Neuronal stem cell (in vitro differentiated cells): ENCODE data around the gene SLC10A3.

Source experiments
- DNase-seq: peaks from one replicate; pipeline ENCODE4 v3.0.0-alpha.2; 2013; ENCODE audit warnings: low spot score
- H2AFZ ChIP-seq: one replicate; pipeline ENCODE4 v1.6.1; 2013; ENCODE audit warnings: mild to moderate bottlenecking, low read length, inconsistent platforms
- H2AK5ac ChIP-seq: 2 replicates; pipeline ENCODE4 v1.6.1; 2013; ENCODE audit warnings: low read depth, mild to moderate bottlenecking, inconsistent platforms, low read length, moderate library complexity, mixed read lengths
- H2BK120ac ChIP-seq: 2 replicates; pipeline ENCODE4 v1.6.1; 2013; ENCODE audit warnings: low read depth, mild to moderate bottlenecking, inconsistent platforms, low read length, moderate library complexity, mixed read lengths
- H2BK12ac ChIP-seq: one replicate; pipeline ENCODE4 v1.6.1; 2013; ENCODE audit warnings: low read length, inconsistent platforms
- H2BK15ac ChIP-seq: 2 replicates; pipeline ENCODE4 v1.6.1; 2013; ENCODE audit warnings: mild to moderate bottlenecking, low read length, inconsistent platforms, mixed read lengths
- H2BK5ac ChIP-seq: one replicate; pipeline ENCODE4 v1.6.1; 2013; ENCODE audit warnings: inconsistent platforms, mild to moderate bottlenecking, low read length, moderate library complexity
- H3K14ac ChIP-seq: one replicate; pipeline ENCODE4 v1.6.1; 2013; ENCODE audit warnings: low read length, inconsistent platforms
- H3K18ac ChIP-seq: 2 replicates; pipeline ENCODE4 v1.6.1; 2013; ENCODE audit warnings: low read length, inconsistent platforms
- H3K23ac ChIP-seq: 2 replicates; pipeline ENCODE4 v1.6.1; 2013; ENCODE audit warnings: low read depth, mild to moderate bottlenecking, mixed read lengths, low read length, inconsistent platforms; ENCODE audit not compliant: poor library complexity
- H3K27ac ChIP-seq: replicated peaks from 3 replicates; pipeline ENCODE4 v1.5.1; 2013; ENCODE audit warnings: low read length, inconsistent platforms
- H3K27me3 ChIP-seq, 3 experiments: 2 replicates each; pipeline ENCODE4 v1.6.1; 2013; ENCODE audit warnings: low read length in 3 of 3, mild to moderate bottlenecking in 2 of 3, inconsistent platforms in 1 of 3, low read depth in 1 of 3, mixed read lengths in 1 of 3, moderate library complexity in 1 of 3; ENCODE audit not compliant: control insufficient read depth in 3 of 3, insufficient read depth in 3 of 3
- H3K36me3 ChIP-seq, 2 donors: replicated peaks in 1 of 2; 2 replicates each; pipeline ENCODE4 v1.6.1; 2013; ENCODE audit warnings: low read length in 2 of 2; ENCODE audit not compliant: control insufficient read depth in 2 of 2, insufficient read depth in 2 of 2
- H3K4ac ChIP-seq: 2 replicates; pipeline ENCODE4 v1.6.1; 2013; ENCODE audit warnings: inconsistent platforms, mild to moderate bottlenecking, low read length, moderate library complexity
- H3K4me1 ChIP-seq, 2 donors: 1 replicate in 1 of 2; 2 replicates in 1 of 2; pipeline ENCODE4 v1.6.1; 2013; ENCODE audit warnings: low read length in 2 of 2, low read depth in 1 of 2; ENCODE audit not compliant: control insufficient read depth in 2 of 2, insufficient read depth in 1 of 2
- H3K4me2 ChIP-seq: one replicate; pipeline ENCODE4 v1.6.1; 2013; ENCODE audit warnings: mild to moderate bottlenecking, low read length, inconsistent platforms; ENCODE audit not compliant: insufficient read depth, poor library complexity, severe bottlenecking
- H3K4me3 ChIP-seq, 2 donors: 2 replicates each; pipeline ENCODE4 v1.5.1; 2013; ENCODE audit warnings: low read length in 2 of 2, mild to moderate bottlenecking in 2 of 2, inconsistent platforms in 1 of 2, moderate library complexity in 1 of 2
- H3K79me1 ChIP-seq: one replicate; pipeline ENCODE4 v1.6.1; 2013; ENCODE audit warnings: low read depth, mild to moderate bottlenecking, inconsistent platforms, low read length, moderate library complexity
- H3K9ac ChIP-seq: one replicate; pipeline ENCODE4 v1.6.1; 2013; ENCODE audit warnings: mild to moderate bottlenecking, low read depth, low read length, inconsistent platforms; ENCODE audit not compliant: poor library complexity
- H3K9me3 ChIP-seq, 2 donors: replicated peaks in 1 of 2; 2 replicates each; pipeline versions ENCODE3 to v1.6.1; 2013; ENCODE audit warnings: low read length in 2 of 2, mild to moderate bottlenecking in 2 of 2, inconsistent platforms in 1 of 2, low read depth in 1 of 2, mixed read lengths in 1 of 2, moderate library complexity in 1 of 2; ENCODE audit not compliant: control insufficient read depth in 2 of 2, insufficient read depth in 1 of 2
- H4K8ac ChIP-seq: one replicate; pipeline ENCODE4 v1.6.1; 2013; ENCODE audit warnings: low read depth, mild to moderate bottlenecking, inconsistent platforms, low read length, moderate library complexity
- H4K91ac ChIP-seq: one replicate; pipeline ENCODE4 v1.6.1; 2013; ENCODE audit warnings: low read length, low read depth, mild to moderate bottlenecking, inconsistent platforms; ENCODE audit not compliant: poor library complexity
- WGBS, 2 donors: extraction: QIAGEN DNeasy Blood & Tissue Kit; methylation state at CpG; one replicate each; pipeline ENCODE4 v1.1.7; 2013; ENCODE audit warnings: missing lambda C conversion rate in 2 of 2, mixed read lengths in 1 of 2; ENCODE audit not compliant: insufficient read length in 2 of 2, insufficient replicate concordance in 1 of 2; ENCODE audit errors: extremely low coverage in 2 of 2; 5-methylcytosine and 5-hydroxymethylcytosine counted together

The SLC10A3 gene

DNA sequence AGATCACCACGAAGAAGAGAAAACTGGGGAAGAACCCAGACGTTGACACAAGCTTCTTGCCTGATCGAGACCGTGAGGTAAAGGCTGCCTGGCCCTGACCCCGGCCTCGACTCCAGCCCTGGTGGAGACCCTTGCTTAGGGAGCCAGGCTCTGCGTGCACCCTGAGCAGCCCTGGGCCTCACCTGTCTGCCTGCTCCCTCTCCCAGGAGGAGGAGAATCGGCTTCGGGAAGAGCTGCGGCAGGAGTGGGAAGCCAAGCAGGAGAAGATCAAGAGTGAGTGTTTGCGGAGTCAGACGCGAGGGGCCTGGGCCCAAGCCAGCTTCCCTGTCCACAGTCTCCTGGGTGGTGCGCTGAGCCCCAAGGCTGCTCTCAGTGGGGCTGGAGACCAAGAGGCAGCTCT lies 41.9 kb downstream of the SLC10A3 start:
- Histone ChIP-seq H2AK5ac (no peak overlapping the region), H4K8ac (no peak overlapping the region), H3K79me1 (peaks cover 4% of the 10 kb centered on the region), H3K4me1 (peaks cover 0 to 3% of the 10 kb centered on the region in 2 donors), H3K18ac (no peak overlapping the region), H2BK120ac (no peak overlapping the region), H3K4me2 (no peak overlapping the region), H3K36me3 (peaks cover 14 to 32% of the 10 kb centered on the region in 2 donors), H3K9me3 (no peaks in the 10 kb centered on the region), H2BK15ac (no peak overlapping the region), H3K4ac (no peak overlapping the region), H2BK12ac (no peak overlapping the region), H3K23ac (no peak overlapping the region), H2AFZ (no peak overlapping the region), H3K27me3 (peaks cover 0 to 8% (median 0%) of the 10 kb centered on the region in 3 experiments), H2BK5ac (no peak overlapping the region), H3K27ac (no peak overlapping the region), H3K9ac (no peak overlapping the region), H4K91ac (no peak overlapping the region), H3K14ac (no peak overlapping the region), H3K4me3 (no peak overlapping the region)
- no CpG with 5 or more reads among the region's 14 CpGs for WGBS, 2 donors
- no peak for DNase-seq

GRCh38 chrX:154446430-154446829 lies 44.0 kb downstream of the SLC10A3 start:
- no peak overlapping the region for H3K14ac ChIP-seq
- H3K36me3 ChIP-seq: peaks cover 22 to 46% of the 10 kb centered on the region in 2 donors
- H3K18ac ChIP-seq: no peak overlapping the region
- H2BK12ac ChIP-seq: no peak overlapping the region
- H3K4me3 ChIP-seq: no peak overlapping the region
- no peak overlapping the region for H3K9ac ChIP-seq
- H4K91ac ChIP-seq: no peak overlapping the region
- H3K27ac ChIP-seq: no peak overlapping the region
- peaks cover 0 to 3% of the 10 kb centered on the region in 2 donors for H3K4me1 ChIP-seq
- no peak overlapping the region for H4K8ac ChIP-seq
- no peak overlapping the region for H2BK120ac ChIP-seq
- H3K4ac ChIP-seq: no peak overlapping the region
- no peaks in the 10 kb centered on the region for H3K9me3 ChIP-seq
- WGBS, 2 donors: no CpG with 5 or more reads among the region's 12 CpGs
- no peak overlapping the region for H2AK5ac ChIP-seq
- H2AFZ ChIP-seq: no peak overlapping the region
- peaks cover 4% of the 10 kb centered on the region for H3K79me1 ChIP-seq
- DNase-seq: no peak
- no peak overlapping the region for H3K23ac ChIP-seq
- no peak overlapping the region for H2BK15ac ChIP-seq
- H3K4me2 ChIP-seq: no peak overlapping the region
- no peak overlapping the region for H2BK5ac ChIP-seq
- H3K27me3 ChIP-seq: peaks cover 0 to 8% (median 0%) of the 10 kb centered on the region in 3 experiments

- Histone ChIP-seq H3K23ac (no peak overlapping the region), H3K4ac (no peak overlapping the region), H3K4me1 (peaks cover 0 to 3% of the 10 kb centered on the region in 2 donors), H3K79me1 (peaks cover 4% of the 10 kb centered on the region), H3K9me3 (no peaks in the 10 kb centered on the region), H3K4me2 (no peak overlapping the region), H4K8ac (no peak overlapping the region), H3K14ac (no peak overlapping the region), H2AFZ (no peak overlapping the region), H3K9ac (no peak overlapping the region), H3K18ac (no peak overlapping the region), H4K91ac (no peak overlapping the region), H2AK5ac (no peak overlapping the region), H3K27ac (no peak overlapping the region), H3K27me3 (peaks cover 0 to 8% (median 0%) of the 10 kb centered on the region in 3 experiments), H2BK120ac (no peak overlapping the region), H3K36me3 (peaks cover 26 to 52% of the 10 kb centered on the region in 2 donors), H2BK15ac (no peak overlapping the region), H2BK12ac (no peak overlapping the region), H3K4me3 (no peak overlapping the region), H2BK5ac (no peak overlapping the region)
- no peak for DNase-seq
- no CpG with 5 or more reads among the region's 16 CpGs for WGBS, 2 donors
These were observed 44.7 kb downstream of the SLC10A3 start for GRCh38 chrX:154445776-154446175.

DNA sequence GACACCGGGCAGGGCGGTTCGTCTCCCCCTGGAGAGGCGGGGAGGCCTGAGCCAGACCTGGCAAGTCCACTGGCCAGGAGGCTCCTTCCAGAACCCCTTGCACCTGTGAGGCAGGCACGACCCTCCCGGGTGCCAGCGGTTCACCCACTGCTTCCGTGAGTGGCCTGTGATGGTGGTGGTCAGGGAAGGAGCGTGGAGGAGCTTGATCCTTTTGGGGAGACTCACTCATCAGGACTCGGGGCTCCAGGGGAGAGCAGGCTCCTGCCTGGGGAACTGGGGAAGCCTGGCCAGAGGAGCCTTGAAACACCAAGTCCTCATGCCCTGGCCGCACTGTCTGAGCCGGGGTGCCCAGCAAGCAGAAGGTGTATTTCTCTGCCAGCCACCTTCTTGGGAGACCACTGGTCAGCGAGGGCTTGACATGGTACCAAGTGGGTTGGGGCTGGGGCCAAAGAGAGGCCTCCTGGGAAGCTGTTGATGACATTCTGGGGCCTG lies 45.6 kb downstream of the SLC10A3 start:
- peak overlapping the region; percentile 21 for H3K14ac ChIP-seq
- no peak overlapping the region for H3K18ac ChIP-seq
- peak overlapping the region; percentile 55 to 85 for H3K4me3 ChIP-seq
- H3K79me1 ChIP-seq: peaks cover 4% of the 10 kb centered on the region
- H2BK15ac ChIP-seq: no peak overlapping the region
- no peak overlapping the region for H3K27ac ChIP-seq
- H4K8ac ChIP-seq: no peak overlapping the region
- no peak overlapping the region for H2AFZ ChIP-seq
- H3K4me1 ChIP-seq: peaks cover 0 to 3% of the 10 kb centered on the region in 2 donors
- H4K91ac ChIP-seq: no peak overlapping the region
- no peak overlapping the region for H2BK5ac ChIP-seq
- no peak for DNase-seq
- no peaks in the 10 kb centered on the region for H3K9me3 ChIP-seq
- H2BK12ac ChIP-seq: no peak overlapping the region
- peak overlapping the region; percentile 77 for H3K4me2 ChIP-seq
- no peak overlapping the region for H2BK120ac ChIP-seq
- H3K27me3 ChIP-seq: peaks cover 0 to 8% (median 0%) of the 10 kb centered on the region in 3 experiments
- peaks cover 22 to 54% of the 10 kb centered on the region in 2 donors for H3K36me3 ChIP-seq
- peak overlapping the region; percentile 70 for H3K9ac ChIP-seq
- no peak overlapping the region for H3K23ac ChIP-seq
- no peak overlapping the region for H3K4ac ChIP-seq
- WGBS, 2 donors: no CpG with 5 or more reads among the region's 13 CpGs
- H2AK5ac ChIP-seq: peak overlapping the region; percentile 26
